Liver (tissue), 9 donors: ENCODE measurements around the gene LOXHD1. TPM values are rescaled to one million over a fixed set of nuclear protein-coding genes. Genes with fewer than 3 reads are reported as not detected.

Experiments
- DNase-seq: peaks from one replicate; pipeline ENCODE4 v3.0.0-alpha.2; 2017; ENCODE audit warnings: low spot score
- H3K27ac ChIP-seq, 2 donors: one replicate each; pipeline ENCODE4 v1.7.0; 2013; ENCODE audit warnings: inconsistent platforms in 2 of 2, low read length in 2 of 2, control low read depth in 1 of 2, low read depth in 1 of 2, mild to moderate bottlenecking in 1 of 2
- H3K27me3 ChIP-seq, 4 donors: one replicate each; pipeline versions ENCODE4 v1.6.1 to v1.7.0; 2013; ENCODE audit warnings: low read length in 3 of 4, inconsistent platforms in 1 of 4, mild to moderate bottlenecking in 1 of 4, moderate library complexity in 1 of 4; ENCODE audit not compliant: control insufficient read depth in 4 of 4, insufficient read depth in 4 of 4
- H3K36me3 ChIP-seq, 4 donors: one replicate each; pipeline versions ENCODE4 v1.6.1 to v1.7.0; 2013; ENCODE audit warnings: low read length in 3 of 4, mild to moderate bottlenecking in 3 of 4, low read depth in 1 of 4, moderate library complexity in 1 of 4; ENCODE audit not compliant: control insufficient read depth in 4 of 4, insufficient read depth in 3 of 4
- H3K4me1 ChIP-seq, 4 donors: one replicate each; pipeline versions ENCODE4 v1.6.1 to v1.7.0; 2013; ENCODE audit warnings: low read length in 3 of 4, mild to moderate bottlenecking in 3 of 4, moderate library complexity in 1 of 4; ENCODE audit not compliant: control insufficient read depth in 4 of 4, insufficient read depth in 4 of 4
- H3K4me3 ChIP-seq, 3 donors: one replicate each; pipeline versions ENCODE4 v1.6.1 to v1.7.0; 2013; ENCODE audit warnings: low read length in 3 of 3, control low read depth in 1 of 3, low read depth in 1 of 3, mild to moderate bottlenecking in 1 of 3
- H3K9ac ChIP-seq, 2 donors: one replicate each; pipeline ENCODE4 v1.7.0; 2013; ENCODE audit warnings: low read length in 2 of 2, mild to moderate bottlenecking in 2 of 2, moderate library complexity in 2 of 2, control low read depth in 1 of 2, low read depth in 1 of 2
- H3K9me3 ChIP-seq, 4 donors: one replicate each; pipeline versions ENCODE4 v1.6.1 to v1.7.0; 2013; ENCODE audit warnings: low read length in 3 of 4; ENCODE audit not compliant: control insufficient read depth in 4 of 4
- CTCF ChIP-seq: fragments of 150-350 bp; IDR thresholded peaks from 2 replicates; pipeline ENCODE4 v1.5.1; 2017; ENCODE audit warnings: improper control_type of control experiment, low read depth, low read length; ENCODE audit not compliant: missing input control
- EGR1 ChIP-seq, 2 donors: IDR thresholded peaks; 2 replicates each; pipeline ENCODE4 v1.6.1; 2016 to 2018; ENCODE audit warnings: antibody characterized with exemption in 2 of 2, low read depth in 2 of 2
- FOXA1 ChIP-seq: IDR thresholded peaks from 2 replicates; pipeline ENCODE4 v1.6.1; 2016; ENCODE audit warnings: antibody characterized with exemption
- FOXA2 ChIP-seq: IDR thresholded peaks from 2 replicates; pipeline ENCODE4 v1.6.1; 2016; ENCODE audit warnings: antibody characterized with exemption
- GABPA ChIP-seq, 2 donors: IDR thresholded peaks in 1 of 2; conservative IDR thresholded peaks in 1 of 2; 2 replicates each; pipeline ENCODE4 v1.6.1; 2016; ENCODE audit warnings: antibody characterized with exemption in 2 of 2, mild to moderate bottlenecking in 1 of 2, moderate library complexity in 1 of 2
- HNF4A ChIP-seq, 2 donors: conservative IDR thresholded peaks; 2 replicates each; pipeline ENCODE4 v1.6.1; 2016; ENCODE audit warnings: antibody characterized with exemption in 2 of 2, mild to moderate bottlenecking in 2 of 2
- HNF4G ChIP-seq: IDR thresholded peaks from 2 replicates; pipeline ENCODE4 v1.6.1; 2016; ENCODE audit warnings: antibody characterized with exemption
- JUND ChIP-seq, 2 donors: IDR thresholded peaks; 2 replicates each; pipeline ENCODE4 v1.6.1; 2016; ENCODE audit warnings: antibody characterized with exemption in 2 of 2
- NR2F2 ChIP-seq: IDR thresholded peaks from 2 replicates; pipeline ENCODE4 v1.6.1; 2016; ENCODE audit warnings: antibody characterized with exemption
- RAD21 ChIP-seq, 2 donors: IDR thresholded peaks; 2 replicates each; pipeline ENCODE4 v1.6.1; 2016; ENCODE audit warnings: antibody characterized with exemption in 2 of 2, mild to moderate bottlenecking in 2 of 2
- REST ChIP-seq: IDR thresholded peaks from 2 replicates; pipeline ENCODE4 v1.6.1; 2016; ENCODE audit warnings: antibody characterized with exemption, mild to moderate bottlenecking
- RXRA ChIP-seq, 2 donors: IDR thresholded peaks; 2 replicates each; pipeline ENCODE4 v1.6.1; 2017 to 2018; ENCODE audit warnings: antibody characterized with exemption in 2 of 2, mild to moderate bottlenecking in 1 of 2
- SP1 ChIP-seq: IDR thresholded peaks from 2 replicates; pipeline ENCODE4 v1.6.1; 2018; ENCODE audit warnings: antibody characterized with exemption, mild to moderate bottlenecking
- TAF1 ChIP-seq: conservative IDR thresholded peaks from 2 replicates; pipeline ENCODE4 v1.6.1; 2016; ENCODE audit warnings: antibody characterized with exemption, mild to moderate bottlenecking
- YY1 ChIP-seq: IDR thresholded peaks from 2 replicates; pipeline ENCODE4 v1.6.1; 2016; ENCODE audit warnings: antibody characterized with exemption, mild to moderate bottlenecking
- WGBS: extraction: QIAGEN DNeasy Blood & Tissue Kit; methylation state at CpG from one replicate; pipeline ENCODE4 v1.1.7; 2013; 5-methylcytosine and 5-hydroxymethylcytosine counted together
- polyA plus RNA-seq, 2 donors: library from polyadenylated mRNA; stranded (reverse) in 1 of 2; unstranded in 1 of 2; fragments of 200-250 nt in 1 of 2; fragments of >200 nt in 1 of 2; fragmentation: Nextera tagmentation in 1 of 2; extraction: Ambion mirVana in 1 of 2; gene quantifications; one replicate each; pipeline versions ENCODE4 v1.2.1 to v1.2.3, GENCODE V29; 2013 to 2015
- total RNA-seq, 2 donors: library from RNA; depleted of rRNA; stranded (reverse); fragments of >200 nt; gene quantifications; one replicate each; pipeline ENCODE4 v1.2.3, GENCODE V29; 2014
- TF ChIP-seq, protein P1 (sequence below): IDR thresholded peaks from 2 replicates; pipeline ENCODE4 v1.6.1; 2016; ENCODE audit warnings: antibody characterized with exemption
- TF ChIP-seq, protein P2 (sequence below): IDR thresholded peaks from 2 replicates; pipeline ENCODE4 v1.6.1; 2016; ENCODE audit warnings: antibody characterized with exemption
- TF ChIP-seq, protein P3 (sequence below): IDR thresholded peaks from 2 replicates; pipeline ENCODE4 v1.6.1; 2016; ENCODE audit warnings: antibody characterized with exemption
- donor health status: healthy.
- donor health status: healthy.
- donor health status: healthy.
- donor health status: healthy.
- donor health status: healthy.

Gene LOXHD1
- total and polyA plus RNA-seq, 4 donors: 0.09 to 0.25 TPM; not detected in 2

DNA sequence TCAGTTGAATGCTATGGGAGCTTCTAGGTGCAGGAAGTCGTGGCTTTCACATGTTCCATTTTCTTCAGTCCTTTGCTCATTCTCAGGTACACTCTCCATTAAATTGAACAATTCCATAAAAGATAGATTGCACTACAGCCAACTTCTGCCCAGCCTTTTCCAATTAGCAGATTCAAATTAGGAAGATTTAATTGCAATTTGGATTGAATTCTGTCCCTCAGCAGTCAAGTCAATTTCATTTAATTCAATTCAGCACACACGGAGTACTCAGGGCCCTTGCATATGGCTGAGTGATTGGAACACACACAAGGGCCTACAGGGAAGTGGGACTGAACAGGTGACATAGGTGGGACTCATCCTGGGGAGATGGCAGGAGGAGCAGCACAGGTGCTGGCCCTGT, 220.4 kb downstream of the LOXHD1 start:
- Histone ChIP-seq H3K27me3 (no peaks in the 10 kb centered on the region), H3K9ac (no peak overlapping the region), H3K9me3 (no peaks in the 10 kb centered on the region), H3K27ac (no peak overlapping the region), H3K4me1 (peaks cover under 1 to 4% (median 1%) of the 10 kb centered on the region in 4 donors), H3K36me3 (peaks cover 0 to 6% (median 1%) of the 10 kb centered on the region in 4 donors), H3K4me3 (no peak overlapping the region)
- 85% methylated on average over 2 of the region's 2 CpGs for WGBS
- DNase-seq: no peak
- TF ChIP-seq NR2F2: no peak
- TF ChIP-seq REST: no peak
- no peak for TF ChIP-seq TAF1
- TF ChIP-seq FOXA2: no peak
- TF ChIP-seq EGR1 (IDR thresholded peaks at IDR 0.05; ENCODE audit: low read depth in 2 of 2): no peak
- TF ChIP-seq HNF4G: no peak
- TF ChIP-seq CTCF: no peak
- TF ChIP-seq YY1: no peak
- no peak for TF ChIP-seq SP1
- TF ChIP-seq GABPA (IDR thresholded peaks at IDR 0.05 in 1 of 2, conservative IDR thresholded peaks at IDR 0.05 in 1 of 2): no peak
- TF ChIP-seq, protein P1, sequence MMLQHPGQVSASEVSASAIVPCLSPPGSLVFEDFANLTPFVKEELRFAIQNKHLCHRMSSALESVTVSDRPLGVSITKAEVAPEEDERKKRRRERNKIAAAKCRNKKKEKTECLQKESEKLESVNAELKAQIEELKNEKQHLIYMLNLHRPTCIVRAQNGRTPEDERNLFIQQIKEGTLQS: no peak

DNA sequence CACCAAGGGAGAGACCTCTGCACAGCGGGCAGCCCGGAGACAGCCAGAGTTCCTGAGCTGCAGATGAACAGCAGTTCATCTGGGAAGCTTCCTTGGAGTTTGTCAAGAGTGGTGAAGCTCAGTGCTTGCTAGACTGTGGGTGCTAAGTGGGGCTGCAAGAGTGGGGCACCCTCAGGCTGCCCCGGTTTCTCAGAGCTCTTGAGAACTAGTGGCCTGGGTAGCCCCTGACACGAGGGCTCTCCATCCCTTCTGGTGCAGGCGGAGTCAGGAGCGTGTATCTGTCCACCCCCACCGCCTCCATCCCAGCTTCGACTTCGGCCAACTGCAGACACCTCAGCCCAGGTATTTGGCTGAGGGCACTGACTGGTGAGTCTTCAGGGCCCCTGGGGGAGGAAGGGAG, 222.0 kb downstream of the LOXHD1 start:
- H3K36me3 ChIP-seq: peaks cover 0 to 6% (median 1%) of the 10 kb centered on the region in 4 donors
- H3K4me3 ChIP-seq: no peak overlapping the region
- H3K27ac ChIP-seq: no peak overlapping the region
- peaks cover 4 to 7% (median 5%) of the 10 kb centered on the region in 4 donors for H3K4me1 ChIP-seq
- WGBS: 95% methylated on average over 9 of the region's 9 CpGs
- no peaks in the 10 kb centered on the region for H3K27me3 ChIP-seq
- no peak for TF ChIP-seq GABPA (IDR thresholded peaks at IDR 0.05 in 1 of 2, conservative IDR thresholded peaks at IDR 0.05 in 1 of 2)
- DNase-seq: no peak
- H3K9me3 ChIP-seq: no peaks in the 10 kb centered on the region
- no peak overlapping the region for H3K9ac ChIP-seq

GRCh38 chr18:46434629-46435028, 222.4 kb downstream of the LOXHD1 start:
- Histone ChIP-seq H3K4me3 (no peak overlapping the region), H3K27ac (no peak overlapping the region), H3K27me3 (no peaks in the 10 kb centered on the region), H3K4me1 (peaks cover 4 to 7% (median 5%) of the 10 kb centered on the region in 4 donors), H3K9ac (no peak overlapping the region), H3K36me3 (peaks cover 0 to 6% (median 1%) of the 10 kb centered on the region in 4 donors), H3K9me3 (no peaks in the 10 kb centered on the region)
- DNase-seq: no peak
- WGBS: 97% methylated on average over 3 of the region's 3 CpGs
- TF ChIP-seq JUND (IDR thresholded peaks at IDR 0.05): no peak
- no peak for TF ChIP-seq RAD21 (IDR thresholded peaks at IDR 0.05)
- TF ChIP-seq FOXA2: no peak
- TF ChIP-seq FOXA1: no peak
- no peak for TF ChIP-seq HNF4A (conservative IDR thresholded peaks at IDR 0.05)
- TF ChIP-seq RXRA (IDR thresholded peaks at IDR 0.05): no peak
- TF ChIP-seq NR2F2: no peak
- TF ChIP-seq, protein P2, sequence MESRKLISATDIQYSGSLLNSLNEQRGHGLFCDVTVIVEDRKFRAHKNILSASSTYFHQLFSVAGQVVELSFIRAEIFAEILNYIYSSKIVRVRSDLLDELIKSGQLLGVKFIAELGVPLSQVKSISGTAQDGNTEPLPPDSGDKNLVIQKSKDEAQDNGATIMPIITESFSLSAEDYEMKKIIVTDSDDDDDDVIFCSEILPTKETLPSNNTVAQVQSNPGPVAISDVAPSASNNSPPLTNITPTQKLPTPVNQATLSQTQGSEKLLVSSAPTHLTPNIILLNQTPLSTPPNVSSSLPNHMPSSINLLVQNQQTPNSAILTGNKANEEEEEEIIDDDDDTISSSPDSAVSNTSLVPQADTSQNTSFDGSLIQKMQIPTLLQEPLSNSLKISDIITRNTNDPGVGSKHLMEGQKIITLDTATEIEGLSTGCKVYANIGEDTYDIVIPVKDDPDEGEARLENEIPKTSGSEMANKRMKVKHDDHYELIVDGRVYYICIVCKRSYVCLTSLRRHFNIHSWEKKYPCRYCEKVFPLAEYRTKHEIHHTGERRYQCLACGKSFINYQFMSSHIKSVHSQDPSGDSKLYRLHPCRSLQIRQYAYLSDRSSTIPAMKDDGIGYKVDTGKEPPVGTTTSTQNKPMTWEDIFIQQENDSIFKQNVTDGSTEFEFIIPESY: no peak
- no peak for TF ChIP-seq YY1
- TF ChIP-seq, protein P3, sequence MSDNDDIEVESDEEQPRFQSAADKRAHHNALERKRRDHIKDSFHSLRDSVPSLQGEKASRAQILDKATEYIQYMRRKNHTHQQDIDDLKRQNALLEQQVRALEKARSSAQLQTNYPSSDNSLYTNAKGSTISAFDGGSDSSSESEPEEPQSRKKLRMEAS: no peak
- TF ChIP-seq, protein P1: no peak
